Loucy (cell line): Measurements from ENCODE around the gene RNF40.

ENCODE experiments used
- CTCF ChIP-seq: fragments of 200-600 bp; sonication (generic); conservative IDR thresholded peaks from 2 replicates; pipeline ENCODE4 v1.5.1; 2014; ENCODE audit warnings: mild to moderate bottlenecking, antibody characterized with exemption, low read length
- EZH2phosphoT487 ChIP-seq: fragments of 200-600 bp; IDR thresholded peaks from 2 replicates; pipeline ENCODE4 v1.6.1; 2018; ENCODE audit warnings: antibody characterized with exemption, mild to moderate bottlenecking, moderate library complexity, borderline replicate concordance

- no peak for TF ChIP-seq CTCF
- TF ChIP-seq EZH2phosphoT487 = no peak
Measured at GRCh38 chr16:30771726-30772125, 9.6 kb downstream of the RNF40 start.
